T-helper 1 cell treated with Interleukin-12 subunit alpha and Interleukin-12 subunit beta and Interleukin-4 antibody, amounts not matched to agents 30 μg/mL and 1 μg/mL, for 36 hours (primary cell): Measurements from ENCODE around the gene NFE2L2.

Source experiments
- H3K27ac Mint-ChIP-seq: one replicate; pipeline ENCODE4 v1.8.0; 2021; ENCODE audit warnings: mild to moderate bottlenecking, mixed read lengths
- H3K27me3 Mint-ChIP-seq: one replicate; pipeline ENCODE4 v1.8.0; 2021; ENCODE audit warnings: low read depth, mixed read lengths
- H3K36me3 Mint-ChIP-seq: one replicate; pipeline ENCODE4 v1.8.0; 2021; ENCODE audit warnings: low read depth, mixed read lengths
- H3K4me1 Mint-ChIP-seq: one replicate; pipeline ENCODE4 v1.8.0; 2021; ENCODE audit warnings: low read depth, mixed read lengths
- H3K4me3 Mint-ChIP-seq: one replicate; pipeline ENCODE4 v1.8.0; 2021; ENCODE audit warnings: mild to moderate bottlenecking, moderate library complexity, mixed read lengths
- H3K9me3 Mint-ChIP-seq: one replicate; pipeline ENCODE4 v1.8.0; 2021; ENCODE audit warnings: mixed read lengths

The NFE2L2 gene

DNA sequence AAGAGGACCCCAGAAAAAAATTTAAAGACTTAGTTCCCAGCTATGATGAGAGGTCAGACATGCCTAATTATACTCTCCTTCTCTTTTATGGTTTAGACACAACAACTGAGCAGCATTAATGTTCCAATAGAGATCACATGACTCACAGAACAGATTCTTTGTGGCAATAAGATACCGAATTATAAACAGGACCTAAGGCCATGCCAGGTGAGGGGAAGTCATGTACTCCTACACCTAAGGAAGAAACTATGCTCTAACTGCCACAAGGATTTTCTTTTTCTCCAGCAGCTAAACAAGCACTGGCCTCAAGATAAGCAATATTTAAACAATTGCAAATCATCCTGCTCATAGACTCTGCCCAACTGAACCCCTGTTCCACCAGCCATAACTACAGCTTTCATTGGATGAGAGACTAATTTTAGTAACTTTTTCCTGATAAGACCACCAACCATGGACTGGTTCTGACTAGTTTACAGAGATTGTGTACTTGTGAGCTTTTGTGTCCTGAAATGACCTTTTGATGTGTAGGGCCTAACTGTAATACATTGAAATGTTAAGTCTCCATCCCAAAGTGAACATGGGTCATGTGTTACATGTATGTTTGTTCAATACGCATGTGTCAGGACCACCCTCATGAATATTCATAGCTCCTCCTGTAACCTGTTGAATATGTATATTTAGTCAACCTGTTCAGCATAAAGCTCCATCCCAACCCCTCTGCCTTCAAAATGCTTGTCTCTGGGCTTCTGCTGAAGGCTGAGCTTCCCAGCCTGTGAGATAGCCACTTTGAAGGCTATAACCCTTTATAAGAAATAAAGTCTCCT, 21.6 kb upstream of the NFE2L2 start:
- H3K27me3 Mint-ChIP-seq = no peaks in the 10 kb centered on the region
- H3K4me3 Mint-ChIP-seq = no peak overlapping the region
- peaks cover 24% of the 10 kb centered on the region for H3K4me1 Mint-ChIP-seq
- H3K36me3 Mint-ChIP-seq = peaks cover 10% of the 10 kb centered on the region
- H3K9me3 Mint-ChIP-seq = no peaks in the 10 kb centered on the region
- H3K27ac Mint-ChIP-seq = no peak overlapping the region

DNA sequence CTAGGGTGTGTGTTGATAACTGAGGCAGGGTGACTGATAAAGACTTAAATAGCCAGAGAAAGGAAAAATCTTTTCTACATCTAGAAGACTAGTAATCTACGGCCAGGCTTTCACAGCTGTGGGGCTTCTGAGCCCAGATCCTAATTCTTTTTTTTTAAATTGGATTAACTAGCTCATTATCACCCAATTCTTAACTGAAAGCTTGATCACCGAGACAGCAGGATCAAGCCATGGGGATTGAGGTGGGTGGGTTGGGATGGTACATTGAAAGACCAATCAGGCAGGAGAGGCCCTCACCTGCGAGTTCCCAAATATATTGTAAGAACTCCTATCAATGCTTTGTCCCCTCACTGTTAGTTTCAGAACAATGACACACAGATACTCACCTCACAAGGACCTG, 20.0 kb upstream of the NFE2L2 start:
- peaks cover 10% of the 10 kb centered on the region for H3K36me3 Mint-ChIP-seq
- no peaks in the 10 kb centered on the region for H3K27me3 Mint-ChIP-seq
- no peak overlapping the region for H3K27ac Mint-ChIP-seq
- no peaks in the 10 kb centered on the region for H3K9me3 Mint-ChIP-seq
- no peak overlapping the region for H3K4me3 Mint-ChIP-seq
- peaks cover 15% of the 10 kb centered on the region for H3K4me1 Mint-ChIP-seq

GRCh38 chr2:177283906-177284305, 19.4 kb upstream of the NFE2L2 start:
- Mint-ChIP-seq H3K27ac (no peak overlapping the region), H3K4me3 (no peak overlapping the region)

GRCh38 chr2:177282787-177283572, 18.5 kb upstream of the NFE2L2 start:
- H3K9me3 Mint-ChIP-seq = no peaks in the 10 kb centered on the region
- no peak overlapping the region for H3K27ac Mint-ChIP-seq

More at GRCh38 chr2:177283906-177284305, 19.4 kb upstream of the NFE2L2 start:
- Mint-ChIP-seq H3K27me3 (no peaks in the 10 kb centered on the region), H3K4me1 (peaks cover 11% of the 10 kb centered on the region), H3K36me3 (peaks cover 10% of the 10 kb centered on the region), H3K9me3 (no peaks in the 10 kb centered on the region)

DNA sequence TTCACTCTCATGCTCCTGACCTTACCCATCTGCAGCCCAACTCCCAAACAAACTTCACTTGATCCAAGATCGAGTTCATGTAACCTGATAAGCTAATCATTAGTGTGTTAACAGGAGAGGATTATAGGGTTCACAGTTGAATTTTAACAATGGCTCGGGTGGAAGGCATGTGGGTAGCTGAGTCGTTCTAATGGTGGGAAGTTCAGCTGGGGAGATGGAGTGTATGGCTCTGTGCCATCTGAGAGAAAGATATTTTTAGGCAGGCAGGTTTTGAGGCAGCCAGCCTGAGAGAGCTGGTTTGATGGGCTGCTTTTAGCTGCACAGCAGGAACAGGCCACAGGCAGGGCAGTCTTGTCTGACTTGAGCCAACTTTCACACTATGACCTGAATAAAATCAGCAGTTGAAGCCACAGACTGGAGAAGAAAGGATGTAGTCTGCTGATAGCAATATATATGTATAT, 17.7 kb upstream of the NFE2L2 start:
- H3K27me3 Mint-ChIP-seq = no peaks in the 10 kb centered on the region
- H3K9me3 Mint-ChIP-seq = no peaks in the 10 kb centered on the region
- peaks cover 10% of the 10 kb centered on the region for H3K36me3 Mint-ChIP-seq
- H3K4me1 Mint-ChIP-seq = peaks cover 10% of the 10 kb centered on the region
- H3K27ac Mint-ChIP-seq = peak overlapping the region; percentile 14
- H3K4me3 Mint-ChIP-seq = no peak overlapping the region

More at GRCh38 chr2:177282787-177283572, 18.5 kb upstream of the NFE2L2 start:
- Mint-ChIP-seq H3K4me1 (peaks cover 10% of the 10 kb centered on the region), H3K36me3 (peaks cover 10% of the 10 kb centered on the region), H3K4me3 (no peak overlapping the region), H3K27me3 (no peaks in the 10 kb centered on the region)

DNA sequence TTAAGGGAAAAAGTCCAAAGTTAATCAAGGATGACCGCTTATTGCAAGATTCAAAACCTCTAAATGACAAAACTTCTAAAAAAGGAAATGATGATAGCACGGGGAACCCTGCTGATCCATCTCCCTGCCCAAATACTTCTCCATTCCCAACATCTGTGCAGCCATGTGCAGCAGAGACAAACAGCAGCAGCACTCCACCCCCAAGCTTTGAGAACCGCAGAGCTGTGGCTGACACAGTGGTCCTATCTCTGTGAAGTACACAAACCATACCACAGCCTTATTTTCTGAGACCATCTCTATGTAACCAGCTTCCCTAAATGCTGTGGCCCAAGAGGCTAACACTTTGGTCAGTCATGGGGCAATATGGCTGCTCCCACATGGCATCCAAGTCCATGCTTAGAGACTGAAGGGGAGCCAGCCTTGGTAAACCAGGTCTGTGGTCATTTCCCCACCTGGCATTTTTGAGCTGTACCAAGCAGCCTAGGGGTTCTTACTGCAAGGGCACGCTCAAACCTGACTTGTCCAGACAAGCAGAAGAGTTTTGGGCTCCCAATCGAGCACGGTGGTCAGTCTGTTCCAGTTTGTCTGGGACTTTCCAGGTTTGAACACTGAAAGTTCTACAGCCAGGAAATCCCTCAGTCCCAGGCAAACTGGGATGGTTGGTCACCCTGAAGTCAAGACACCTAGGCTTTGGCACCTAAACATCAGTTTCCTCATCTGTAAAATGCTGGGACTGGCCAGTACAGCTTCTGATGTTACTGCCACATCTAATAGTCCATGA, 17.1 kb upstream of the NFE2L2 start:
- no peaks in the 10 kb centered on the region for H3K27me3 Mint-ChIP-seq
- no peak overlapping the region for H3K27ac Mint-ChIP-seq
- peaks cover 10% of the 10 kb centered on the region for H3K36me3 Mint-ChIP-seq
- H3K4me1 Mint-ChIP-seq = peaks cover 10% of the 10 kb centered on the region
- no peaks in the 10 kb centered on the region for H3K9me3 Mint-ChIP-seq
- H3K4me3 Mint-ChIP-seq = no peak overlapping the region

GRCh38 chr2:177279847-177280246, 15.3 kb upstream of the NFE2L2 start:
- H3K27me3 Mint-ChIP-seq = no peaks in the 10 kb centered on the region
- H3K4me3 Mint-ChIP-seq = no peak overlapping the region
- no peak overlapping the region for H3K27ac Mint-ChIP-seq
- H3K9me3 Mint-ChIP-seq = no peaks in the 10 kb centered on the region
- peaks cover 9% of the 10 kb centered on the region for H3K4me1 Mint-ChIP-seq
- peaks cover 3% of the 10 kb centered on the region for H3K36me3 Mint-ChIP-seq

DNA sequence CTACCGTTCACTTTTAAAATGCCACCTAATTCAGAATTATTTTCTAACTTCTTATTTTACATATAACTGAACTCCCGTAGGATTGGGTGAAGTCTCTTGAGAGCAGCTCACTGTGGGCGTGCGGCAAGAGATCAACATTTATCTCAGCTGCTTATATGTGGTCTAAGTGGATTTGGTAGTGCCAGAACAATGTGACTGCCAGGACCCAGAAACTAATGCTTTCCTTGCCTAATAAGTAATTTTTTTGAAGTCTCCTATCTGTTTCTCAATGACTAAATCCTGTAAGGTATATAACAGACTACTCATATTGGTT, 11.2 kb upstream of the NFE2L2 start:
- Mint-ChIP-seq H3K4me3 (no peak overlapping the region), H3K4me1 (peaks cover 10% of the 10 kb centered on the region), H3K36me3 (no peaks in the 10 kb centered on the region), H3K27ac (no peak overlapping the region), H3K9me3 (no peaks in the 10 kb centered on the region), H3K27me3 (no peaks in the 10 kb centered on the region)

DNA sequence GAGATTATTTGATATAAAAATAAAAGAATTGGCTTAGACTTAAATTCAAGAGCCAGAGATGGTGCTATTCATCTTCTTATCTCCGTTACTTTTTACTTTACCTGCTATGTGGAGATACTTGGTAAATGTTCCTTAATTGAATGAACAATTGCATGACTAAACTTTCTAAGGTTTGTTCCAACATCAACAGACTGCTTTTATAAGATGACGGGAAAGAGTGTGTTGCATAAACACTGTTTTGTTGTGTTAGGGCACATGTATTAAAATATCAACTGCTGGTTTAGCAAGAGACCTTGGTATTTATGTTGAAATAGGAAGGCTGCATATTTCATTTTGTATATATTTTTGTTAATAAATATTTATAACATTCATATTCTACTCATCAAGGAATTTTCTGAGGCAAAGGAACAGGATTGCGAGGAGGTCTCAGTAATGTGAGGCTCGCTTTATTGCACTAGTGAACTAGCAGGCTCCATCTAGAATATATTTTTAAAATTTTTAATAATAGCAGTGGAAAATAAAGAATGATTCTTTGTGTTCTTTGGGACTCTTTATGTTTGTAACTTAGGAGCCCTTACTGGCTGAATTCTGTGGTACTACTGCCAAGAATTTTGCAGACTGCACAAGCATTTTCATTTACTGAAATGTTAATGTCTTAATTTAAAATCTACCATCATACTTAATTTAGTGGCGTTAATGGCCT, 10.7 kb upstream of the NFE2L2 start:
- H3K4me3 Mint-ChIP-seq = no peak overlapping the region
- H3K27ac Mint-ChIP-seq = no peak overlapping the region
- no peaks in the 10 kb centered on the region for H3K27me3 Mint-ChIP-seq
- H3K9me3 Mint-ChIP-seq = no peaks in the 10 kb centered on the region
- H3K36me3 Mint-ChIP-seq = no peaks in the 10 kb centered on the region
- H3K4me1 Mint-ChIP-seq = peaks cover 15% of the 10 kb centered on the region

DNA sequence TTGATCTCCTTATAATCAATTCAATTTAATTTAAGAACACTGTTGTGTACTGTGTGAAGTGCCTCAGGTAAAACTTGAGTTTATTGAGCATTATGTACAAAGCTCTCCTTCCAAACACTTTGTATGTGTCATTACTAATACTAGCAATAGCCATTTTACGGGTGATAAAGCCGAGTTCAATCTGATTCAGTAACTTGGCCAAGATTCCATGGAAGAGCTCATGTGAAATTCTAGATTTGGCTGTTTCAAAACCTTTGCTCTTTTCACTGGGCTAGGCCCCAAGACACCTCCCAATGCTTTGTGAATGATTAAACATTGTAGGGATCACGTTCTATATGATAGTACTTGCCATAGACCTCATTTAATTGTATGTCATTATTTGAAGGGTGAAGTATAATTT, 8.9 kb upstream of the NFE2L2 start:
- peaks cover 19% of the 10 kb centered on the region for H3K4me1 Mint-ChIP-seq
- H3K27me3 Mint-ChIP-seq = no peaks in the 10 kb centered on the region
- H3K27ac Mint-ChIP-seq = no peak overlapping the region
- no peak overlapping the region for H3K4me3 Mint-ChIP-seq
- no peaks in the 10 kb centered on the region for H3K9me3 Mint-ChIP-seq
- peaks cover under 1% of the 10 kb centered on the region for H3K36me3 Mint-ChIP-seq

DNA sequence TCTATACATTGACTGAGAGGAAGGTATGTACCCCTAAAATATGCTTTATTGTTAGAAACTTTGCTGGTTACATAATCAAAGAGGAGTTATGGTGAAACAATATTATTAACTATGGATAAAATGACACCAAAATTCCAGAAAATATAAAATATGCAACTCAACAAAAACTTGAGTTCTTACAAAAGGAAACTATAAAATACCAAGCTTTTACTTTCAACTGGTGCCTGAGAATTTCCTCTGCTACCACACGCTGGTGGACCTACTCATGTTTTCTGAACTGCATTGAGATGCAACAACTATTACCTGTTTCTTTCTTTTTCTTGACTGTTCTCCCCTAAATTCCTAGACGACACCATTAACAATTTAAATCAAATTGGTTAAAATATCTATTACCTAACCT, 8.2 kb upstream of the NFE2L2 start:
- H3K27me3 Mint-ChIP-seq = no peaks in the 10 kb centered on the region
- H3K27ac Mint-ChIP-seq = no peak overlapping the region
- H3K4me3 Mint-ChIP-seq = no peak overlapping the region
- no peaks in the 10 kb centered on the region for H3K9me3 Mint-ChIP-seq
- peaks cover 24% of the 10 kb centered on the region for H3K4me1 Mint-ChIP-seq
- H3K36me3 Mint-ChIP-seq = peaks cover 3% of the 10 kb centered on the region

GRCh38 chr2:177271981-177272666, 7.6 kb upstream of the NFE2L2 start:
- peaks cover 3% of the 10 kb centered on the region for H3K9me3 Mint-ChIP-seq
- H3K27me3 Mint-ChIP-seq = no peaks in the 10 kb centered on the region
- H3K27ac Mint-ChIP-seq = no peak overlapping the region
- peaks cover 29% of the 10 kb centered on the region for H3K4me1 Mint-ChIP-seq
- H3K36me3 Mint-ChIP-seq = peaks cover 8% of the 10 kb centered on the region
- H3K4me3 Mint-ChIP-seq = no peak overlapping the region

- H3K4me3 Mint-ChIP-seq = no peak overlapping the region
These were observed 6.0 kb upstream of the NFE2L2 start for GRCh38 chr2:177270531-177270930.

More at GRCh38 chr2:177270531-177270930, 6.0 kb upstream of the NFE2L2 start:
- peaks cover 8% of the 10 kb centered on the region for H3K36me3 Mint-ChIP-seq
- peaks cover 3% of the 10 kb centered on the region for H3K9me3 Mint-ChIP-seq
- H3K27me3 Mint-ChIP-seq = no peaks in the 10 kb centered on the region
- peaks cover 44% of the 10 kb centered on the region for H3K4me1 Mint-ChIP-seq
- no peak overlapping the region for H3K27ac Mint-ChIP-seq
